Muscle layer of duodenum (tissue), 2 donors: Measurements from ENCODE around the gene OSBPL10.
"Not testable (repeated sequence)": the region's sequence is repeated elsewhere in the genome, so short reads cannot be mapped to it uniquely, and the experiment has no call there.

Experiments
- H3K27ac ChIP-seq: one replicate; pipeline ENCODE4 v1.7.0; 2013; ENCODE audit warnings: mild to moderate bottlenecking, low read length
- H3K27me3 ChIP-seq: one replicate; pipeline ENCODE4 v1.7.0; 2013; ENCODE audit warnings: low read depth, mild to moderate bottlenecking, control low read depth, low read length
- H3K36me3 ChIP-seq, 2 donors: one replicate each; pipeline ENCODE4 v1.7.0; 2013; ENCODE audit warnings: low read length in 2 of 2, control low read depth in 1 of 2, mild to moderate bottlenecking in 1 of 2; ENCODE audit not compliant: insufficient read depth in 2 of 2, control insufficient read depth in 1 of 2
- H3K4me1 ChIP-seq, 2 donors: one replicate each; pipeline ENCODE4 v1.7.0; 2013; ENCODE audit warnings: low read length in 2 of 2, mild to moderate bottlenecking in 2 of 2, control low read depth in 1 of 2, moderate library complexity in 1 of 2; ENCODE audit not compliant: insufficient read depth in 2 of 2, control insufficient read depth in 1 of 2
- H3K4me3 ChIP-seq, 2 donors: one replicate each; pipeline ENCODE4 v1.7.0; 2013; ENCODE audit warnings: low read length in 2 of 2, low read depth in 1 of 2, mild to moderate bottlenecking in 1 of 2
- H3K9me3 ChIP-seq, 2 donors: one replicate each; pipeline ENCODE4 v1.7.0; 2013; ENCODE audit warnings: low read length in 2 of 2, control low read depth in 1 of 2, mild to moderate bottlenecking in 1 of 2; ENCODE audit not compliant: control insufficient read depth in 1 of 2
- donor health status: healthy.

The OSBPL10 gene

GRCh38 chr3:31871939-31872507 lies 109.0 kb downstream of the OSBPL10 start:
- Histone ChIP-seq H3K4me1 (peaks cover 0 to 6% of the 10 kb centered on the region in 2 donors), H3K9me3 (no peaks in the 10 kb centered on the region), H3K27me3 (no peaks in the 10 kb centered on the region), H3K36me3 (no peaks in the 10 kb centered on the region), H3K27ac (no peak overlapping the region), H3K4me3 (no peak overlapping the region)

GRCh38 chr3:31870111-31870510 lies 111.0 kb downstream of the OSBPL10 start:
- H3K4me3 ChIP-seq, H3K9me3 ChIP-seq, H3K27ac ChIP-seq, H3K4me1 ChIP-seq, H3K36me3 ChIP-seq, H3K27me3 ChIP-seq: not testable (repeated sequence)

- H3K4me3 ChIP-seq: no peak overlapping the region
- no peaks in the 10 kb centered on the region for H3K4me1 ChIP-seq
- H3K27me3 ChIP-seq: no peaks in the 10 kb centered on the region
- H3K27ac ChIP-seq: no peak overlapping the region
- no peaks in the 10 kb centered on the region for H3K36me3 ChIP-seq
- H3K9me3 ChIP-seq: no peaks in the 10 kb centered on the region
Measured at GRCh38 chr3:31868236-31868635, 112.8 kb downstream of the OSBPL10 start.

- no peaks in the 10 kb centered on the region for H3K9me3 ChIP-seq
- H3K27me3 ChIP-seq: no peaks in the 10 kb centered on the region
- H3K4me3 ChIP-seq: no peak overlapping the region
- H3K27ac ChIP-seq: no peak overlapping the region
- no peaks in the 10 kb centered on the region for H3K36me3 ChIP-seq
- no peaks in the 10 kb centered on the region for H3K4me1 ChIP-seq
Measured at GRCh38 chr3:31862666-31863279, 118.3 kb downstream of the OSBPL10 start.

GRCh38 chr3:31861826-31862225 lies 119.2 kb downstream of the OSBPL10 start:
- Histone ChIP-seq H3K27ac (no peak overlapping the region), H3K9me3 (no peaks in the 10 kb centered on the region), H3K36me3 (no peaks in the 10 kb centered on the region), H3K27me3 (no peaks in the 10 kb centered on the region), H3K4me3 (no peak overlapping the region), H3K4me1 (no peaks in the 10 kb centered on the region)

- H3K4me3 ChIP-seq, H3K4me1 ChIP-seq, H3K27ac ChIP-seq, H3K27me3 ChIP-seq, H3K9me3 ChIP-seq, H3K36me3 ChIP-seq: not testable (repeated sequence)
Measured at GRCh38 chr3:31860642-31861041, 120.4 kb downstream of the OSBPL10 start.

- no peak overlapping the region for H3K27ac ChIP-seq
- no peaks in the 10 kb centered on the region for H3K4me1 ChIP-seq
- H3K27me3 ChIP-seq: no peaks in the 10 kb centered on the region
- no peaks in the 10 kb centered on the region for H3K9me3 ChIP-seq
- H3K4me3 ChIP-seq: no peak overlapping the region
- H3K36me3 ChIP-seq: no peaks in the 10 kb centered on the region
Measured at GRCh38 chr3:31859245-31859644, 121.8 kb downstream of the OSBPL10 start.

- no peaks in the 10 kb centered on the region for H3K9me3 ChIP-seq
- no peaks in the 10 kb centered on the region for H3K36me3 ChIP-seq
- no peaks in the 10 kb centered on the region for H3K27me3 ChIP-seq
- no peak overlapping the region for H3K4me3 ChIP-seq
- H3K4me1 ChIP-seq: no peaks in the 10 kb centered on the region
- no peak overlapping the region for H3K27ac ChIP-seq
Measured at GRCh38 chr3:31858439-31858838, 122.6 kb downstream of the OSBPL10 start.

GRCh38 chr3:31853580-31853979 lies 127.5 kb downstream of the OSBPL10 start:
- H3K36me3 ChIP-seq: no peaks in the 10 kb centered on the region

GRCh38 chr3:31851278-31851677 lies 129.8 kb downstream of the OSBPL10 start:
- Histone ChIP-seq H3K27ac (no peak overlapping the region), H3K36me3 (no peaks in the 10 kb centered on the region), H3K27me3 (no peaks in the 10 kb centered on the region), H3K4me1 (no peaks in the 10 kb centered on the region), H3K4me3 (no peak overlapping the region), H3K9me3 (no peaks in the 10 kb centered on the region)

More at GRCh38 chr3:31853580-31853979, 127.5 kb downstream of the OSBPL10 start:
- Histone ChIP-seq H3K4me3 (no peak overlapping the region), H3K4me1 (no peaks in the 10 kb centered on the region), H3K27me3 (no peaks in the 10 kb centered on the region), H3K9me3 (no peaks in the 10 kb centered on the region), H3K27ac (no peak overlapping the region)

GRCh38 chr3:31848911-31849310 lies 132.2 kb downstream of the OSBPL10 start:
- H3K27me3 ChIP-seq: no peaks in the 10 kb centered on the region
- no peaks in the 10 kb centered on the region for H3K4me1 ChIP-seq
- no peak overlapping the region for H3K27ac ChIP-seq
- H3K4me3 ChIP-seq: no peak overlapping the region
- no peaks in the 10 kb centered on the region for H3K36me3 ChIP-seq
- H3K9me3 ChIP-seq: no peaks in the 10 kb centered on the region
